ENCODE data around the gene CNGA3. TPM values are rescaled to one million over a fixed set of nuclear protein-coding genes. Genes with fewer than 3 reads are reported as not detected.
"Not testable (repeated sequence)": the region's sequence is repeated elsewhere in the genome, so short reads cannot be mapped to it uniquely, and the experiment has no call there.

The CNGA3 gene
- total RNA-seq, 2 experiments from 2014 or later = not detected

- DNase-seq (no peak), ATAC-seq (no peak)
- CTCF ChIA-PET = interaction anchor here (1.0 to 1.6 kb wide), 3 partner anchors 16 to 293 kb away, joined by 3 read pairs; no protein-coding TSS in a partner anchor
- Mint-ChIP-seq H3K27me3 (peaks cover 31% of the 10 kb centered on the region), H3K9me3 (ENCODE audit: low read depth) (peaks cover 2% of the 10 kb centered on the region), H3K27ac (no peak overlapping the region), H3K4me1 (no peaks in the 10 kb centered on the region), H3K36me3 (no peaks in the 10 kb centered on the region), H3K4me3 (no peak overlapping the region)
Observed at GRCh38 chr2:98311771-98312545, 34.3 kb upstream of the CNGA3 start.

- CTCF ChIA-PET = no interaction called here
- peaks cover 5% of the 10 kb centered on the region for H3K9me3 Mint-ChIP-seq (ENCODE audit: low read depth)
- DNase-seq (no peak), ATAC-seq (no peak)
- H3K4me3 Mint-ChIP-seq = no peak overlapping the region
- no peaks in the 10 kb centered on the region for H3K36me3 Mint-ChIP-seq
- H3K4me1 Mint-ChIP-seq = no peaks in the 10 kb centered on the region
- no peak overlapping the region for H3K27ac Mint-ChIP-seq
- H3K27me3 Mint-ChIP-seq = peaks cover 32% of the 10 kb centered on the region
Observed at GRCh38 chr2:98313492-98314250, 32.6 kb upstream of the CNGA3 start.

GRCh38 chr2:98314251-98314650 is 32.0 kb upstream of the CNGA3 start:
- peaks cover 32% of the 10 kb centered on the region for H3K27me3 Mint-ChIP-seq

GRCh38 chr2:98315957-98316356 is 30.3 kb upstream of the CNGA3 start:
- peaks cover 20% of the 10 kb centered on the region for H3K9me3 Mint-ChIP-seq (ENCODE audit: low read depth)
- CTCF ChIA-PET = no interaction called here

More at GRCh38 chr2:98314251-98314650, 32.0 kb upstream of the CNGA3 start:
- H3K27ac Mint-ChIP-seq = no peak overlapping the region
- H3K9me3 Mint-ChIP-seq (ENCODE audit: low read depth) = peaks cover 6% of the 10 kb centered on the region
- no peak for ATAC-seq
- CTCF ChIA-PET = no interaction called here
- H3K4me3 Mint-ChIP-seq = no peak overlapping the region
- DNase-seq = no peak
- H3K4me1 Mint-ChIP-seq = no peaks in the 10 kb centered on the region
- H3K36me3 Mint-ChIP-seq = no peaks in the 10 kb centered on the region

GRCh38 chr2:98317214-98317613 is 29.0 kb upstream of the CNGA3 start:
- H3K4me3 Mint-ChIP-seq = no peak overlapping the region
- H3K27ac Mint-ChIP-seq = no peak overlapping the region
- no peaks in the 10 kb centered on the region for H3K4me1 Mint-ChIP-seq
- ATAC-seq (no peak), DNase-seq (no peak)
- CTCF ChIA-PET = no interaction called here
- H3K27me3 Mint-ChIP-seq = peaks cover 23% of the 10 kb centered on the region
- peaks cover 7% of the 10 kb centered on the region for H3K36me3 Mint-ChIP-seq
- H3K9me3 Mint-ChIP-seq (ENCODE audit: low read depth) = peaks cover 24% of the 10 kb centered on the region

More at GRCh38 chr2:98315957-98316356, 30.3 kb upstream of the CNGA3 start:
- ATAC-seq = no peak
- H3K27ac Mint-ChIP-seq = no peak overlapping the region
- H3K4me3 Mint-ChIP-seq = no peak overlapping the region
- no peak for DNase-seq
- peaks cover 25% of the 10 kb centered on the region for H3K27me3 Mint-ChIP-seq
- peaks cover 7% of the 10 kb centered on the region for H3K36me3 Mint-ChIP-seq
- H3K4me1 Mint-ChIP-seq = no peaks in the 10 kb centered on the region

GRCh38 chr2:98320171-98320570 is 26.1 kb upstream of the CNGA3 start:
- H3K27ac Mint-ChIP-seq, H3K4me1 Mint-ChIP-seq, CTCF ChIA-PET, DNase-seq, H3K36me3 Mint-ChIP-seq, H3K4me3 Mint-ChIP-seq, ATAC-seq: not testable (repeated sequence)
- Mint-ChIP-seq H3K9me3 (ENCODE audit: low read depth) (peaks cover 28% of the 10 kb centered on the region), H3K27me3 (peaks cover 33% of the 10 kb centered on the region)

GRCh38 chr2:98324181-98324580 is 22.1 kb upstream of the CNGA3 start:
- CTCF ChIA-PET = no interaction called here
- Mint-ChIP-seq H3K9me3 (ENCODE audit: low read depth) (peaks cover 23% of the 10 kb centered on the region), H3K4me1 (no peaks in the 10 kb centered on the region)

GRCh38 chr2:98327776-98328175 is 18.5 kb upstream of the CNGA3 start:
- no peak for DNase-seq
- H3K4me3 Mint-ChIP-seq = no peak overlapping the region
- H3K27me3 Mint-ChIP-seq = peaks cover 28% of the 10 kb centered on the region
- ATAC-seq = no peak
- H3K36me3 Mint-ChIP-seq = no peaks in the 10 kb centered on the region
- no peaks in the 10 kb centered on the region for H3K4me1 Mint-ChIP-seq
- H3K27ac Mint-ChIP-seq = no peak overlapping the region
- CTCF ChIA-PET = no interaction called here
- peaks cover 2% of the 10 kb centered on the region for H3K9me3 Mint-ChIP-seq (ENCODE audit: low read depth)

More at GRCh38 chr2:98324181-98324580, 22.1 kb upstream of the CNGA3 start:
- H3K27ac Mint-ChIP-seq = no peak overlapping the region
- DNase-seq (no peak), ATAC-seq (no peak)
- H3K4me3 Mint-ChIP-seq = no peak overlapping the region
- peaks cover 7% of the 10 kb centered on the region for H3K36me3 Mint-ChIP-seq
- peaks cover 35% of the 10 kb centered on the region for H3K27me3 Mint-ChIP-seq

GRCh38 chr2:98329549-98329948 is 16.7 kb upstream of the CNGA3 start:
- no peak for DNase-seq
- CTCF ChIA-PET = no interaction called here
- Mint-ChIP-seq H3K9me3 (ENCODE audit: low read depth) (no peaks in the 10 kb centered on the region), H3K27ac (no peak overlapping the region), H3K27me3 (peaks cover 22% of the 10 kb centered on the region), H3K4me1 (no peaks in the 10 kb centered on the region), H3K4me3 (no peak overlapping the region), H3K36me3 (no peaks in the 10 kb centered on the region)
- no peak for ATAC-seq

GRCh38 chr2:98332989-98333388 is 13.3 kb upstream of the CNGA3 start:
- no peak overlapping the region for H3K4me3 Mint-ChIP-seq
- H3K4me1 Mint-ChIP-seq = no peaks in the 10 kb centered on the region
- ATAC-seq = no peak
- peaks cover 35% of the 10 kb centered on the region for H3K27me3 Mint-ChIP-seq
- H3K36me3 Mint-ChIP-seq = no peaks in the 10 kb centered on the region
- H3K9me3 Mint-ChIP-seq (ENCODE audit: low read depth) = no peaks in the 10 kb centered on the region
- DNase-seq = no peak
- H3K27ac Mint-ChIP-seq = no peak overlapping the region
- CTCF ChIA-PET = no interaction called here

- ATAC-seq (no peak), DNase-seq (no peak)
- H3K36me3 Mint-ChIP-seq = no peaks in the 10 kb centered on the region
- no peaks in the 10 kb centered on the region for H3K4me1 Mint-ChIP-seq
- CTCF ChIA-PET = no interaction called here
- peaks cover 35% of the 10 kb centered on the region for H3K27me3 Mint-ChIP-seq
- no peak overlapping the region for H3K4me3 Mint-ChIP-seq
- no peaks in the 10 kb centered on the region for H3K9me3 Mint-ChIP-seq (ENCODE audit: low read depth)
- H3K27ac Mint-ChIP-seq = no peak overlapping the region
Observed at GRCh38 chr2:98333922-98334321, 12.3 kb upstream of the CNGA3 start.

GRCh38 chr2:98334439-98335078 is 11.7 kb upstream of the CNGA3 start:
- no peaks in the 10 kb centered on the region for H3K9me3 Mint-ChIP-seq (ENCODE audit: low read depth)
- no peak overlapping the region for H3K4me3 Mint-ChIP-seq
- ATAC-seq (no peak), DNase-seq (no peak)
- peaks cover 37% of the 10 kb centered on the region for H3K27me3 Mint-ChIP-seq
- H3K4me1 Mint-ChIP-seq = no peaks in the 10 kb centered on the region
- CTCF ChIA-PET = no interaction called here
- no peak overlapping the region for H3K27ac Mint-ChIP-seq
- no peaks in the 10 kb centered on the region for H3K36me3 Mint-ChIP-seq

GRCh38 chr2:98335271-98335670 is 11.0 kb upstream of the CNGA3 start:
- CTCF ChIA-PET = no interaction called here

More at GRCh38 chr2:98335271-98335670, 11.0 kb upstream of the CNGA3 start:
- Mint-ChIP-seq H3K36me3 (no peaks in the 10 kb centered on the region), H3K27ac (no peak overlapping the region), H3K4me3 (no peak overlapping the region), H3K4me1 (no peaks in the 10 kb centered on the region), H3K9me3 (ENCODE audit: low read depth) (no peaks in the 10 kb centered on the region), H3K27me3 (peaks cover 42% of the 10 kb centered on the region)
- ATAC-seq (no peak), DNase-seq (no peak)
